ENCODE results near the gene NRSN2.

GRCh38 chr20:309841-310644 is 36.9 kb upstream of the NRSN2 start:
- TF ChIP-seq CTCF (conservative IDR thresholded peaks at IDR 0.05) (no peak), ZFX (IDR thresholded peaks at IDR 0.05) (no peak)

All from C4-2B (cell line).